ENCODE results near the gene ELK4.

The ELK4 gene

DNA sequence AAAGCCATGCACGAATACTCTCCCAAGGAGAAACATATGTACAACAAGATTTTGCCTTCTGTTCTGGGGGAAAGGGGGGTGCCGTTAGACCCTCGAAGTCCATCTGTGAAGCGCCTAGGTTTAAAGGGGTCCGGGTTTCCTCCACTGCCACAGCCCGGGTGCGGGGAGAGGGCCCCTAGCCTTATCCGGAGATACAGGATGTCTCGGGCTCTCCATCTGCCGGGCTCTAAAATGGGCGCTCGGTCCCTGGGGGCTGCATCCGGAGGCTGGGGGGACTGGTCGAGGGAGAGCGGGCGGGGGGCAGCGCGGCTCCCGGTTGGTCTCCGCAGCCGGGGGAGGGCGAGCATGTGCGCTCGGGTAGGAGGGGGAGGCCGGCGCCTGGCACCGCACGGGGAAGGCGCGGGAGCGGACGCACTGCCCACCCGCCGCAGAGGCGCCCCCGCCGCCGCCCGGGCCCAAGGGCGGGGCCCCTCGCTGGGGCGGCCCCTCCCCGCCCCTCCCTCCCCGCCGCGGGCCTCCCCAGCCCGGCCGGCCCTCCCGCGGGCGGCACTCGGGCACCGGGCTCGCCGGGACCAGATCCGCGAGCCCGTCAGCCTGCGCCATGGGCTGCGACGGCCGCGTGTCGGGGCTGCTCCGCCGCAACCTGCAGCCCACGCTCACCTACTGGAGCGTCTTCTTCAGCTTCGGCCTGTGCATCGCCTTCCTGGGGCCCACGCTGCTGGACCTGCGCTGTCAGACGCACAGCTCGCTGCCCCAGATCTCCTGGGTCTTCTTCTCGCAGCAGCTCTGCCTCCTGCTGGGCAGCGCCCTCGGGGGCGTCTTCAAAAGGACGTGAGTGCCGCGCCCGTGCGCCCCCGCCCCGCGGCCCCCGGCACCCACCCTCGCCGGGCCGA lies 63.1 kb downstream of the ELK4 start:
- H3K4me3 ChIP-seq (ENCODE audit: low read depth, low read length), result peak overlapping the region; percentile 56

GRCh38 chr1:205568135-205568468 lies 63.7 kb downstream of the ELK4 start:
- no peak overlapping the region for H3K4me3 ChIP-seq (ENCODE audit: low read depth, low read length)

DNA sequence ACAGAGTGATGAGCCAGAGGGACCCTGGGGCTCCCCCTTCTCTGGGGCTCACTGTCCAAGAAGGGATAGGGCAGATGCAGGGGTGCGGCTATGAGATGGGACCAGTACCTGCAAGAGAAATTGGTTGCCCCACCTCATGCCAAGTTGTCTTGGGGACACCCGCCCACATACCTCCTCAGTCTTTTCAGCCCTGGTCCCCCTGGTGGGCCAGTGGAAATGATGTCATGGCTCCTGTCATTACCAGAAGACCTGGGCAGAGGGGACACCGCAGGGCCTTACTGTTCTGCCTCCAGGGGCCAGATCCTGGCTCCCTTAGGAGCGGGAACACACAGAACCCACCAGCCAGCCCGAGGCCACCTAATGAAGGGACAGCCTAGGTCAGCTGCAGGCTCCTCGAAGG lies 64.1 kb downstream of the ELK4 start:
- H3K4me3 ChIP-seq (ENCODE audit: low read depth, low read length), result no peak overlapping the region

DNA sequence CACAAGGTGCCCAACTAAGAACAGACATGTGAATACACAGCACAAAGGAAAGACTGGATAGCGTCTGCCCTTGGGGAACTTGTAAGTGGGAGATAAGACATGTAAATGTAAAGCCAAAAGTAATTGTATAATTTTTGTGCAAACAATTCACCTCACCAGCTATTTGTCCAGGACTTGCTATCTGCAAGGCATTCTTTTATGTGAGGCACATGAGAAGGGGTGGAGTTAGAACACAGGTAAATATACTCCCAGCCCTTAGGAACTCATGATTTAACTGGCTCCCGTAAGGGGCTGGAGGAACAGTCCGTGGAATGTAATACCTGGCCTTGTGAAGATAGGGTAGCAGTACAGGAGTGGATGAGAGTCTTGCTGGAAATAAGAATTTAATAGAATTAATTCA lies 66.0 kb downstream of the ELK4 start:
- no peak overlapping the region for H3K4me3 ChIP-seq (ENCODE audit: low read depth, low read length)

DNA sequence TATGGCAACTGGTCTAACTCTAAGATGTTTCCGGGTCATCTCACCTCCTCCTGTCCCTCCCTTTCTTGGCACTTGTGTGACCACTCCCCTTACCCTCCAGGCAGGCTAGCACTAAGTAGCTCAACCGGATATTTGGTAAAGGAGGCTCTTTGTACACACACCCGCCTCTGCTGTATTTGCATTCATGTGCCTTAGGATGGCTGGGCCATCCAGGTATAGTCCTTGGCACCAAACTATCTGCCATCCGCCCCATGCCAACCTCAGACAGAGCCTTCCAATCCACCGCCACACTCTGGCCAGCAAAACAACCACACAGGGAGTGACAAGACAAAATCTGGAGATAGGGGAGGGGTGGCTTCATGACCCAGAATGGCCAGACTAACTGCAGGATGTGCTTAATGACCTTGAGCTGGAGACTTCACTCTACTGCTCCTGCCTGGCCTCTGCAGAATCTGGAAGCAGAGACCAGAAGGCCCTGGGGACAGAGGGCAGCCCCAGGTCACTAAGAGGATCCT lies 67.8 kb downstream of the ELK4 start:
- H3K4me3 ChIP-seq (ENCODE audit: low read depth, low read length), result no peak overlapping the region

- no peak overlapping the region for H3K4me3 ChIP-seq (ENCODE audit: low read depth, low read length)
Observed at GRCh38 chr1:205561501-205562203, 70.2 kb downstream of the ELK4 start.

All from iPS-11a (cell line).